Neural crest cell (in vitro differentiated cells): ENCODE measurements around the gene VMAC. TPM values are rescaled to one million over a fixed set of nuclear protein-coding genes. Genes with fewer than 3 reads are reported as not detected.
A peak's percentile ranks its signal among the peaks of the same experiment; 100 is the strongest.

Source experiments
- DNase-seq: peaks from one replicate; pipeline ENCODE4 v3.0.0; 2021; ENCODE audit warnings: low read depth, mixed read lengths, low spot score
- H3K27ac Mint-ChIP-seq: one replicate; pipeline ENCODE4 v1.8.0; 2021; ENCODE audit warnings: mild to moderate bottlenecking, mixed read lengths; ENCODE audit not compliant: unreplicated experiment
- H3K27me3 Mint-ChIP-seq: 2 replicates; pipeline ENCODE4 v1.8.0; 2021; ENCODE audit warnings: low read depth, mild to moderate bottlenecking, mixed read lengths
- H3K36me3 Mint-ChIP-seq: 2 replicates; pipeline ENCODE4 v1.8.0; 2021; ENCODE audit warnings: low read depth, mild to moderate bottlenecking, mixed read lengths
- H3K4me1 Mint-ChIP-seq: 2 replicates; pipeline ENCODE4 v1.8.0; 2021; ENCODE audit warnings: mixed read lengths
- H3K4me3 Mint-ChIP-seq: one replicate; pipeline ENCODE4 v1.8.0; 2021; ENCODE audit warnings: mild to moderate bottlenecking, mixed read lengths
- H3K9me3 Mint-ChIP-seq: 2 replicates; pipeline ENCODE4 v1.8.0; 2021; ENCODE audit warnings: mixed read lengths
- total RNA-seq: library from RNA; stranded (reverse); gene quantifications from 2 replicates; pipeline ENCODE4 v1.2.1, GENCODE V29; 2021
- TF ChIP-seq, protein P1 (sequence below): fragments of 200-600 bp; sonication (generic); conservative IDR thresholded peaks from 2 replicates; pipeline ENCODE4 v1.5.0; 2021; ENCODE audit warnings: antibody characterized with exemption, mild to moderate bottlenecking

VMAC gene
- total RNA-seq, 1 donor from 2014 or later = 0.89 TPM

- no peaks in the 10 kb centered on the region for H3K4me1 Mint-ChIP-seq
- TF ChIP-seq, protein P1, sequence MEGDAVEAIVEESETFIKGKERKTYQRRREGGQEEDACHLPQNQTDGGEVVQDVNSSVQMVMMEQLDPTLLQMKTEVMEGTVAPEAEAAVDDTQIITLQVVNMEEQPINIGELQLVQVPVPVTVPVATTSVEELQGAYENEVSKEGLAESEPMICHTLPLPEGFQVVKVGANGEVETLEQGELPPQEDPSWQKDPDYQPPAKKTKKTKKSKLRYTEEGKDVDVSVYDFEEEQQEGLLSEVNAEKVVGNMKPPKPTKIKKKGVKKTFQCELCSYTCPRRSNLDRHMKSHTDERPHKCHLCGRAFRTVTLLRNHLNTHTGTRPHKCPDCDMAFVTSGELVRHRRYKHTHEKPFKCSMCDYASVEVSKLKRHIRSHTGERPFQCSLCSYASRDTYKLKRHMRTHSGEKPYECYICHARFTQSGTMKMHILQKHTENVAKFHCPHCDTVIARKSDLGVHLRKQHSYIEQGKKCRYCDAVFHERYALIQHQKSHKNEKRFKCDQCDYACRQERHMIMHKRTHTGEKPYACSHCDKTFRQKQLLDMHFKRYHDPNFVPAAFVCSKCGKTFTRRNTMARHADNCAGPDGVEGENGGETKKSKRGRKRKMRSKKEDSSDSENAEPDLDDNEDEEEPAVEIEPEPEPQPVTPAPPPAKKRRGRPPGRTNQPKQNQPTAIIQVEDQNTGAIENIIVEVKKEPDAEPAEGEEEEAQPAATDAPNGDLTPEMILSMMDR = no peak
- no peak overlapping the region for H3K4me3 Mint-ChIP-seq
- H3K27me3 Mint-ChIP-seq = no peaks in the 10 kb centered on the region
- H3K9me3 Mint-ChIP-seq = no peaks in the 10 kb centered on the region
- no peak for DNase-seq
- H3K36me3 Mint-ChIP-seq = peaks cover 3% of the 10 kb centered on the region
- no peak overlapping the region for H3K27ac Mint-ChIP-seq
These were observed 17.0 kb downstream of the VMAC start for GRCh38 chr19:5921516-5922160.

GRCh38 chr19:5922161-5922545, 17.5 kb downstream of the VMAC start:
- TF ChIP-seq, protein P1 = no peak
- H3K27ac Mint-ChIP-seq = no peak overlapping the region
- H3K9me3 Mint-ChIP-seq = no peaks in the 10 kb centered on the region
- no peak overlapping the region for H3K4me3 Mint-ChIP-seq
- H3K4me1 Mint-ChIP-seq = no peaks in the 10 kb centered on the region
- H3K36me3 Mint-ChIP-seq = peaks cover 3% of the 10 kb centered on the region
- DNase-seq = no peak
- H3K27me3 Mint-ChIP-seq = no peaks in the 10 kb centered on the region

GRCh38 chr19:5923356-5923755, 18.7 kb downstream of the VMAC start:
- H3K4me3 Mint-ChIP-seq = peak overlapping the region; percentile 44
- H3K27ac Mint-ChIP-seq = no peak overlapping the region
- no peaks in the 10 kb centered on the region for H3K4me1 Mint-ChIP-seq
- H3K27me3 Mint-ChIP-seq = no peaks in the 10 kb centered on the region
- TF ChIP-seq, protein P1 = no peak
- no peaks in the 10 kb centered on the region for H3K9me3 Mint-ChIP-seq
- H3K36me3 Mint-ChIP-seq = peaks cover 3% of the 10 kb centered on the region
- no peak for DNase-seq

DNA sequence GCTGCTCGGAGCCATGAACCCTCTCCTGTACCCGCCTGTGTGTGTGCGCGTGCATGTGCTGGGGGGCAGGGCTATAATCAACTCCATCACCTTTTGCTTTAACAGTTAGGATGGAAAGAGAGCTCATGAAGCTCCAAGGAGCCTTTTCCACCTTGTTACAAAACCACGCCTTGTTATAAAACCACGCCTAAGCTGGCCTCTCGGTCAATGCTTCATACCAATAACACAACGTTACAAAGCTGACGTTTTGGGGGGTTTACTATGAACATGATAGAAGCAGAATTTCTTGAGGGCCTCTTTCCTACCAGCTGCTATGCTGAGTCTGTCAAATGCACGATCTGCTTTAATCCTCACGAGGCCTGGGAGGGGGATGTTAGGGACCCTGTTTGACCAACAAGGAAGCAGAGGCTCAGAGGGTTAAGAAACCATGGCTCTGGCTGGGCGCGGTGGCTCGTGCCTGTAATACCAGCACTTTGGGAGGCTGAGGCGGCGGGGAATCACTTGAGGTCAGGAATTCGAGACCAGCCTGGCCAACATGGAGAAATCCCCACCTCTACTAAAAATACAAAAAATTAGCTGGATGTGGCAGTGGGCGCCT, 21.3 kb downstream of the VMAC start:
- TF ChIP-seq, protein P1 = no peak
- no peak overlapping the region for H3K27ac Mint-ChIP-seq
- DNase-seq = no peak
- no peaks in the 10 kb centered on the region for H3K27me3 Mint-ChIP-seq
- H3K9me3 Mint-ChIP-seq = no peaks in the 10 kb centered on the region
- H3K4me1 Mint-ChIP-seq = no peaks in the 10 kb centered on the region
- H3K36me3 Mint-ChIP-seq = peaks cover 5% of the 10 kb centered on the region
- no peak overlapping the region for H3K4me3 Mint-ChIP-seq

- no peak for DNase-seq
- Mint-ChIP-seq H3K27me3 (no peaks in the 10 kb centered on the region), H3K27ac (no peak overlapping the region), H3K36me3 (peaks cover 4% of the 10 kb centered on the region), H3K9me3 (no peaks in the 10 kb centered on the region), H3K4me1 (no peaks in the 10 kb centered on the region), H3K4me3 (no peak overlapping the region)
- TF ChIP-seq, protein P1 = no peak
These were observed 22.2 kb downstream of the VMAC start for GRCh38 chr19:5926641-5927440.
